Kidney (tissue), 14 donors: ENCODE results near the gene FN3K. TPM values are rescaled to one million over a fixed set of nuclear protein-coding genes. Genes with fewer than 3 reads are reported as not detected.

ENCODE experiments used
- DNase-seq, 5 donors: peaks; one replicate each; pipeline ENCODE4 v3.0.0-alpha.2; 2013 to 2020
- FAIRE-seq: peaks from 2 replicates; lab custom pipeline; 2012; peaks lifted over from hg19 to GRCh38; lab: Jason Lieb, UNC
- H3K27ac ChIP-seq, 2 donors: one replicate each; pipeline ENCODE4 v1.7.0; 2013; ENCODE audit warnings: low read depth in 2 of 2, low read length in 2 of 2, inconsistent platforms in 1 of 2
- H3K27me3 ChIP-seq: one replicate; pipeline ENCODE4 v1.7.1; 2013; ENCODE audit warnings: low read length, inconsistent platforms; ENCODE audit not compliant: control insufficient read depth, insufficient read depth
- H3K36me3 ChIP-seq, 3 donors: one replicate each; pipeline versions ENCODE4 v1.7.0 to v1.7.1; 2013; ENCODE audit warnings: low read length in 3 of 3, control low read depth in 1 of 3, inconsistent platforms in 1 of 3; ENCODE audit not compliant: insufficient read depth in 3 of 3, control insufficient read depth in 2 of 3
- H3K4me1 ChIP-seq, 3 donors: one replicate each; pipeline versions ENCODE4 v1.7.0 to v1.7.1; 2013; ENCODE audit warnings: low read length in 3 of 3, inconsistent platforms in 1 of 3, low read depth in 1 of 3; ENCODE audit not compliant: control insufficient read depth in 2 of 3, insufficient read depth in 2 of 3
- H3K4me3 ChIP-seq, 3 donors: one replicate each; pipeline versions ENCODE4 v1.7.0 to v1.8.1; 2013; ENCODE audit warnings: low read length in 3 of 3, control low read depth in 1 of 3, inconsistent platforms in 1 of 3
- H3K9ac ChIP-seq, 3 donors: one replicate each; pipeline versions ENCODE4 v1.7.0 to v1.7.1; 2013; ENCODE audit warnings: low read length in 3 of 3, control low read depth in 1 of 3, inconsistent platforms in 1 of 3
- H3K9me3 ChIP-seq, 3 donors: one replicate each; pipeline versions ENCODE4 v1.7.0 to v1.7.1; 2013; ENCODE audit warnings: low read length in 3 of 3, control low read depth in 1 of 3, inconsistent platforms in 1 of 3; ENCODE audit not compliant: control insufficient read depth in 2 of 3, insufficient read depth in 1 of 3
- intact Hi-C: fragments of 100-400 bp; cut with DNase I; formaldehyde crosslinking; loops from one replicate; pipeline ENCODE4 v1.11.1; 2022
- polyA plus RNA-seq: library from polyadenylated mRNA; stranded (reverse); fragments of 350-450 nt; fragmentation: Illumina TruSeq; extraction: RNeasy Lipid Tissue Mini Kit (QIAGEN cat#74804); gene quantifications from one replicate; pipeline ENCODE4 v1.2.3, GENCODE V29; 2014; ENCODE audit warnings: low read depth, low replicate concordance; ENCODE audit not compliant: insufficient read depth
- total RNA-seq: library from RNA; stranded (reverse); fragmentation: NEBNext Ultra II Directional; extraction: Animal tissue kit (Norgen Biotek cat#: 25700); gene quantifications from one replicate; pipeline ENCODE4 v1.2.1, GENCODE V29; 2021
- TF ChIP-seq, protein P1 (sequence below): IDR thresholded peaks from 3 replicates; pipeline ENCODE4 v1.5.1; 2012; ENCODE audit warnings: mild to moderate bottlenecking, moderate library complexity, borderline replicate concordance; ENCODE audit not compliant: insufficient read depth; ENCODE audit errors: extremely low read depth
- donor health status: control.
- donor health status: control.
- donor health status: control.
- donor health status: control.
- donor health status: control.
- donor health status: DM: yes; HTN: yes; CAD: no.
- donor health status: Normal renal cell carcinoma (clear cell type).

Gene FN3K
- total and polyA plus RNA-seq, 2 donors from 2014 or later = 33.3 to 114 TPM

GRCh38 chr17:82790391-82790790 is 55.0 kb downstream of the FN3K start:
- Histone ChIP-seq H3K9me3 (no peaks in the 10 kb centered on the region), H3K27me3 (no peaks in the 10 kb centered on the region), H3K4me1 (no peaks in the 10 kb centered on the region), H3K36me3 (peaks cover 0 to 6% (median 0%) of the 10 kb centered on the region in 3 donors), H3K4me3 (no peak overlapping the region), H3K9ac (no peak overlapping the region), H3K27ac (no peak overlapping the region)
- DNase-seq (no peak), FAIRE-seq (no peak)
- TF ChIP-seq, protein P1, sequence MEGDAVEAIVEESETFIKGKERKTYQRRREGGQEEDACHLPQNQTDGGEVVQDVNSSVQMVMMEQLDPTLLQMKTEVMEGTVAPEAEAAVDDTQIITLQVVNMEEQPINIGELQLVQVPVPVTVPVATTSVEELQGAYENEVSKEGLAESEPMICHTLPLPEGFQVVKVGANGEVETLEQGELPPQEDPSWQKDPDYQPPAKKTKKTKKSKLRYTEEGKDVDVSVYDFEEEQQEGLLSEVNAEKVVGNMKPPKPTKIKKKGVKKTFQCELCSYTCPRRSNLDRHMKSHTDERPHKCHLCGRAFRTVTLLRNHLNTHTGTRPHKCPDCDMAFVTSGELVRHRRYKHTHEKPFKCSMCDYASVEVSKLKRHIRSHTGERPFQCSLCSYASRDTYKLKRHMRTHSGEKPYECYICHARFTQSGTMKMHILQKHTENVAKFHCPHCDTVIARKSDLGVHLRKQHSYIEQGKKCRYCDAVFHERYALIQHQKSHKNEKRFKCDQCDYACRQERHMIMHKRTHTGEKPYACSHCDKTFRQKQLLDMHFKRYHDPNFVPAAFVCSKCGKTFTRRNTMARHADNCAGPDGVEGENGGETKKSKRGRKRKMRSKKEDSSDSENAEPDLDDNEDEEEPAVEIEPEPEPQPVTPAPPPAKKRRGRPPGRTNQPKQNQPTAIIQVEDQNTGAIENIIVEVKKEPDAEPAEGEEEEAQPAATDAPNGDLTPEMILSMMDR = no peak
- intact Hi-C loops = no loop called here

- intact Hi-C loops = no loop called here
- DNase-seq (peak in 4 of 5 donors; percentile 61 to 87 (median 77)), FAIRE-seq (no peak)
- no peaks in the 10 kb centered on the region for H3K27me3 ChIP-seq
- no peaks in the 10 kb centered on the region for H3K4me1 ChIP-seq
- H3K27ac ChIP-seq = no peak overlapping the region
- no peak overlapping the region for H3K9ac ChIP-seq
- no peak overlapping the region for H3K4me3 ChIP-seq
- TF ChIP-seq, protein P1 = no peak
- H3K36me3 ChIP-seq = peaks cover 0 to 6% (median 0%) of the 10 kb centered on the region in 3 donors
- H3K9me3 ChIP-seq = no peaks in the 10 kb centered on the region
These were observed 56.1 kb downstream of the FN3K start for GRCh38 chr17:82791532-82791931.

GRCh38 chr17:82793974-82794630 is 58.7 kb downstream of the FN3K start:
- no peak for FAIRE-seq
- TF ChIP-seq, protein P1 = no peak
- Histone ChIP-seq H3K9ac (no peak overlapping the region), H3K4me1 (no peaks in the 10 kb centered on the region), H3K9me3 (no peaks in the 10 kb centered on the region), H3K27ac (no peak overlapping the region), H3K27me3 (no peaks in the 10 kb centered on the region), H3K36me3 (peaks cover 0 to 6% (median 0%) of the 10 kb centered on the region in 3 donors), H3K4me3 (no peak overlapping the region)
- intact Hi-C loops = no loop called here
- DNase-seq = peak in 1 of 5 donors; percentile 11
